Measurements from ENCODE around the gene EAPP.

DNA sequence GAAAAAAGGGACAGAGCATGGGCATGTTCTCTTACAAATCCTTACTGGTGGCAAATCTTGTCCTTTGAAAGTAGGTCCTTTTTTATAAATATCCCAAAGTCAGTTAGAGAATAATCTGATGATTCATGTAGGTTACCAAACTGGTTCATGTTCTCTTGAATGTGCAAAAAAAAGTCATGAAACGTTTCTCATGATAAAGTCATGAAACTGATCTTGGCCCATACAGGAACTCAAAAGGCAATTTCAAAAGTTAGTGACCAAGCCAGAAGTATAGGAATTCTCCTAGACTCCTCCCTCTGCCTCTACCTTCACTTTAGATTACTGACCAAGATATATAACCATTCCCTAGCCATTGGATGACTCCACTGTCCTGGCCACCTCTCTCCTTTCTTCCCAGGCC lies 50.2 kb downstream of the EAPP start:
- TF ChIP-seq EP300 (IDR thresholded peaks at IDR 0.05), result no peak
- no peak for TF ChIP-seq POLR2A (IDR thresholded peaks at IDR 0.05)
- TF ChIP-seq, protein P1, sequence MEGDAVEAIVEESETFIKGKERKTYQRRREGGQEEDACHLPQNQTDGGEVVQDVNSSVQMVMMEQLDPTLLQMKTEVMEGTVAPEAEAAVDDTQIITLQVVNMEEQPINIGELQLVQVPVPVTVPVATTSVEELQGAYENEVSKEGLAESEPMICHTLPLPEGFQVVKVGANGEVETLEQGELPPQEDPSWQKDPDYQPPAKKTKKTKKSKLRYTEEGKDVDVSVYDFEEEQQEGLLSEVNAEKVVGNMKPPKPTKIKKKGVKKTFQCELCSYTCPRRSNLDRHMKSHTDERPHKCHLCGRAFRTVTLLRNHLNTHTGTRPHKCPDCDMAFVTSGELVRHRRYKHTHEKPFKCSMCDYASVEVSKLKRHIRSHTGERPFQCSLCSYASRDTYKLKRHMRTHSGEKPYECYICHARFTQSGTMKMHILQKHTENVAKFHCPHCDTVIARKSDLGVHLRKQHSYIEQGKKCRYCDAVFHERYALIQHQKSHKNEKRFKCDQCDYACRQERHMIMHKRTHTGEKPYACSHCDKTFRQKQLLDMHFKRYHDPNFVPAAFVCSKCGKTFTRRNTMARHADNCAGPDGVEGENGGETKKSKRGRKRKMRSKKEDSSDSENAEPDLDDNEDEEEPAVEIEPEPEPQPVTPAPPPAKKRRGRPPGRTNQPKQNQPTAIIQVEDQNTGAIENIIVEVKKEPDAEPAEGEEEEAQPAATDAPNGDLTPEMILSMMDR (IDR thresholded peaks at IDR 0.05), result no peak
- TF ChIP-seq POLR2AphosphoS5 (IDR thresholded peaks at IDR 0.05), result no peak

All from stomach (tissue), 4 donors.